Measurements from ENCODE around the gene MMRN1.

MMRN1 gene

DNA sequence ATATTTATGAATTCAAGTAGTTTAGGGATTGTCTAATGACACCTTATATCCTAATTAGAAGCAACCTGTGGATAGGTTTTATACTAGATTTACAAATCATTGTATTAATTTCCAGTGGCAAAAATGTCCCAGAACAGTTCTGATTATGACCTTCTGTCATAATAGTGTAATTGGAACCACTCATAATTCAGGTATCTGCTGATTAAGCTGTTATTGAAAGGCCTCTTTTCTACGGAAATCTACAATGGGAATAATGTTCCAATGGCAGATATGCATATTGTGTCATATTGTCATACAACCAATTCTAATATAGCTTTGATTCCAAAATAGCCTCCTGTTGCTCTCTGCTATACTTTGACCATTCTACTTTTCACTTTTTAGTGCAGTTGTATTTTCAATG lies 19.0 kb downstream of the MMRN1 start:
- DNase-seq (ENCODE audit: low read depth in 2 of 2), result no peak

DNA sequence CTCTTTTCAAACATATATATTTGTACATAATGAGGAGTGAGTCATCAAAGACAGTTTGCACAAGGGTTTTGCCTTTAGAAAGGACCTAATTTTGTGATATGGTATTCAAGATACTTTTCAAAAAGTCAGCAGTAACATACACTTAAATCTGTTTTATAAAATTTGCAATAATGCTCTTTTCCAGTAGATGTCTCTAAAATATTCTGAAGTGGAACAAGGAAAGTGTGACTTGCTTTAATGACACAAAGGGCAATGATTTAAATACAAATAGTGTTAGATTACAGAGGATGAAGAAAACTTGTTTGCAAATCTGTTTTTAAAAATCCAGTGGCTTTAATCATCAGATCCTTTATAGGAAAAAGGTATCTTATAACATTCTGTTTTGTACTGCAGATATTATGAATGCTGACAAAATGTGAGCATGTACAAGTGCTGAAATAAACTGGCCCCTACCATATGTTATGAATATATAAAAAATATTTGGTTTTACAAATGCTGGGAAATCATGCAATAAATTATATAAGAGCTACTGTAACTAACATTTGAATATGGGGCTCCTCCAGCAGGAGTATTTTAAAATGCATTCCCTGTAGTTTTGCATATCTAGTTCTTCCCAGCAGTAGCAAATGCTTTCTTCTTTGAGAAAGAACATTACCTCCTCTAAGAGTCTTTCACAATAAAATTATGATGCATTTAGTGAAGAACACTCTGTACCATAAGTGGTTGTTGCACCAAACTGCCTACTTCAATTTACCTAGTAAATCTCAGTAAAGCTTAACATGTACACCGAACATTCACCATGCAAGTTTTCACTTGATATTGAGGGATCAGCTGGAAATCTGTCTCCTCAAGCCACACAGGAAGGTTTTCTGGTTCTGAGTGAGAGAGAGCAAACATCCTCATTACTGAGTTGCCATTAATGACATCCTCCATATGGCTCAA lies 20.2 kb downstream of the MMRN1 start:
- DNase-seq (ENCODE audit: low read depth in 2 of 2), result no peak

DNA sequence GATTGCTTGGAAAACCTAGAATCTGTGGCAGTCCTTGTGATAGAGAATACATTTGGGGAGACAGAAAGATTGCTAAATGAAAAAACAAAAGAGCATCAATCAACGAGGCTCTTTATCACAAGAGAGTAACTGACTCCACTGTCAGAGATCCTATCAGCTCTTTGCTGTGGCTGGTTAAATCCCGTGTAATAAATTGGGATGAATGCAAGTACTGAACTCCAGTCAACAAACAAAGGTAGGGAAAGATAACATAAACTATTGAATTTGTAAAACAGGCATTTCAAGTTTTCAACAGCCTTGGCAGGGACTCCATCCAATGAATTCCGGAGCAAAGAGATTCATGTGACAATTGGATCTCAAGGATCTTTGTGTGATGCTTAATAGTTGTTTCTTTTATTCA lies 21.3 kb downstream of the MMRN1 start:
- no peak for DNase-seq (ENCODE audit: low read depth in 2 of 2)

DNA sequence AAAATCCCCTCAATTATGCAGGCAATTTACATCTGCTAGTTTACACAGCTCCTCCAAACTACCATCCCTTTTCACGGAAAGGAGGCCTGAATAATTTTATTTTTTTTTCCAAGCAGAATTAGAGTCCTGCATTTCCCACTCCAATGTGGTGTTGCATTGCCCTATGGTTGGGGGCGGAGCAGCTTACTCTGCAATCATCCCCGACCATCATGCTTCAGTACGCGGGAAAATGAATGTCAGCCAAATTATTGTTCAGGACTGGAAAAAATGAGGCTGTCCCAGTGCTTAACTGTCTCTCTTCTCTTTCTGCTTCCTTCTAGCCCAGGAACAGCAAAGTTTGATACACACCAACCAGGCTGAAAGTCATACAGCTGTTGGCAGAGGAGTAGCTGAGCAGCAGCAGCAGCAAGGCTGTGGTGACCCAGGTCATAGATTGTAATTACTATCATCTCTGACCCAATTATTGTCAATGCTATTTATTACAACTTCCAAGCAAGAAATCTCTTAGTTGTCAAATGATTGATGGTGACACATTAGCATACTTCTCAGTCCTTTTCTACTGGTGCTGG lies 28.3 kb downstream of the MMRN1 start:
- DNase-seq (ENCODE audit: low read depth in 2 of 2), result no peak

DNA sequence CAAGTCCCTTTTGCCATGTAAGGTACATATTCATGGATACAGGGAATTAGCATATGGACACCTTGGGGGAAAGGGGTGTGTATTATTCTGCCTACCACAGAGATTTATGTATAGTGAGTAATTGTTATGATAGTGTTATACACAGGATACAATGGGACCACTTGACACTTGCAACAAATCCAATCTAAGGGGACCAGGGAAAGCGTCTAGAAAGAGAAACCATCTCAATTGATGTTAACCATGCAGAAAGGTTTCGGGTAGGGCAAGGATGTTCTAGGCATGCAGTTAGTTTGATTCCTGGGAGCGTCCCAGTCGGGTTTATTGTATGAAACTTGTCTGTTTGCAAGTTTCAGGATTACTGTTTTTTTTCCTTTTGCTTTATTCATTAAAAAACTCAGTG lies 34.2 kb downstream of the MMRN1 start:
- DNase-seq (ENCODE audit: low read depth in 2 of 2), result no peak

DNA sequence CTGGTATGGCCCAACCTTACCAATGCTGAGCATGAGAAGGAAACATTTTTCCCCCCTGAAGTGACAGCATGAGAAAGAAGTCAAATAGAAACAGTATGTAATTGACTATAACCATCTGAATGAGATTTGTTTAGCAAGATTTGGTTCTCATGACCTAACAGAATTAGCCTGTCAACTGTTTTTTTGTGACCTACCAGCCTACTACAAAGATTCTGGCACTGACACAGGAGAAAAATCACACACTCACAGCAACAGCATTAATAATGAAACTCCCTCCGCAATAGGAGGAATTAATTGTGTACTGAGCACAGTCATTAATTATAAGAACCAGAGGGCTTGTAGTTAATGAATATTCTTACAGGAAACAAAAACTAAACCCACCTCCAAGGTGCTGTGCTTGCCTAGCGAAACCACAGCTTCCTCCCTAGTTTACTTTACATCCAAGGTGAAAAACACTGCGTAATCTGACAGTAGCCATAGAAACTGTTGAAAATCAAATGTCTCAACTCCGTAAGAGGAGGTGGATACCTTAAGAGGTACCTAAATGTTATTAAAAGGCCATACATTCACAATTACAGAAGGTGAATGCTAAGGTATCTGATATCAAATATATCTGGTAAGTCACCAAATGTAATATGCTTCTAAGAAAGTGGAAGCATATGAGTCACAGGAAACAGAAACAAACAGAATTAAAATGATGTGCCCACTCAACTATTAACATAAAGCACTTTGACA lies 34.9 kb downstream of the MMRN1 start:
- DNase-seq (ENCODE audit: low read depth in 2 of 2), result no peak

DNA sequence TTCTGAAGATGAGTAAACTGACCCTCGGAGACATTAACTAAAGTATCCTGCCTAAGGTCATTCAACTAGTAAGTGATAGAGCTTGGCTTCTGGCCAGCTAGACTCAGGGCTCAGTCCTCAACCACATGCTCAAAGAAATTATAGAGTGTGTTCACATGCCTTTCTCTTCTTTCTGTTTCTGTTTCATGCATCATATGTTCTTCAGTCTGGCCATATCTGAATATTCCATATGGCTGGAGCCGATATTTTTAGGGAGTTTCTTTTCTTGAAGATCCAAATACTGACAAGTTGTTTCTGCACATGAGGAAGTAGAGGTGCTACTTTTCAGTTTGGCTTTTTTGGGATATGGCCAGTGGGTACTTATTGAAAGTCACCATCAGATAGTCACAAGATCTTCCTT lies 44.9 kb downstream of the MMRN1 start:
- no peak for DNase-seq (ENCODE audit: low read depth in 2 of 2)

DNA sequence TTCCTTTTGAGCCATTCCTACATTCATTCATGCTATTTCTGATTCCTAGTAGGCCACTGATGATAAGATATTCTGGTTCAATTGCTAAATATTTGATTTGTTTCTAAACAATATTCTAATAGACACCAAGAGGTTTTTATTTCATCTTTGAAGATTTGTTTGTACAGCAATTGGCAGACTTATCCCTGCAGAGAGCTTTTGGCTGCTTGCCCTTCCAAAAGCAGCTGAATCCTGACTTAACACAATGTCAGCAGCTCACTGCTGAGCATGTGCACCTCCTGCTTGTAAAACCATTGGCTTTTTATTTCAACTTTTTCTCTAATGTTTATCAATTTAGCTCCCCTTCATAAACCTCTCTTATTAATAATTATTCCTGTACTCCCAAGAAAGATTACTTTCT lies 45.3 kb downstream of the MMRN1 start:
- no peak for DNase-seq (ENCODE audit: low read depth in 2 of 2)

DNA sequence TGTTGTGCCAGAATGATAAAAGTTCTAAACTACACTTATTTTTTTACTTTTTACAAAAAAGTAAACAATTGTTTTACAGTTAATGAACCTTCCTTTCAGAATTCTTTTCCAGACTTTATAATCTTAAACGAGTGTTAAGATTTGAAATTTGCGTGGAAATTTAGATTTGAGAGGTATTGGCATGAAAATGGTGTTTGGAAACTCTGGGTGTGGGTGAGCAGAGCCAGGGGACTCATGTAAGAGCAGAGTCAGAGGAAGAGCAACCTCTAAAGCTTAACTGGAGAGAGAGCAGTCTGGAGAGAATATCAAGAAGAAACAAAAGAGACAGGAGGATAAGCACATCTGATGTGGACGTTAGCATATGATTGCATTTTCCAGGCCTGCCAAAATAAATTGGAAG lies 48.2 kb downstream of the MMRN1 start:
- DNase-seq (ENCODE audit: low read depth in 2 of 2), result no peak

DNA sequence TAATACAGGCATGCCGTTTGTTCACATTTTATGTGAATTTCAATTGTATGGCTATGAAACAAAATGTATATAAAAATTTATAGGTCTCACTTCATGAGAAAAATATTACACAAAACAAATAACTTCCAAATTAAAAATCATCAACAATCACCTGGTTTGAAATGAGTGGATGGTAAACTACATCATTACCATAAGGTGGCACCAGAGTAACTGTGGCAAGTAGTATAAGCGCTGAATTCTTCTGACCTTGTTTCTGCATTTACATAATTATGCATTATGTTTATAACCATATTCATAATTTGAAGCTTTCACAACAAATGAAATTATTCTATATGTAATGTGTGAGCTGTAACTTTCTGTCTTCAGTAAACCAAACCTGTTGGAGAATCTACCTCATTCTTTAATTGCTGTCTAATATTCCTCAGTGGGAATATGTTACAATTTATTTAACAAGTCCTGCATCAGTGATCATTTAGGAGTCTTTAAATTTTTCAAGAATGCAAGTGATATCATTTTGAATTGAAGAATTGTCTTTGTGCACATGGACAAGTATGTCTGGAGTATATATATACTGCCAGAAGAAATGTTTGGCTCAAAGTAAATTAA lies 55.2 kb downstream of the MMRN1 start:
- no peak for DNase-seq (ENCODE audit: low read depth in 2 of 2)

DNA sequence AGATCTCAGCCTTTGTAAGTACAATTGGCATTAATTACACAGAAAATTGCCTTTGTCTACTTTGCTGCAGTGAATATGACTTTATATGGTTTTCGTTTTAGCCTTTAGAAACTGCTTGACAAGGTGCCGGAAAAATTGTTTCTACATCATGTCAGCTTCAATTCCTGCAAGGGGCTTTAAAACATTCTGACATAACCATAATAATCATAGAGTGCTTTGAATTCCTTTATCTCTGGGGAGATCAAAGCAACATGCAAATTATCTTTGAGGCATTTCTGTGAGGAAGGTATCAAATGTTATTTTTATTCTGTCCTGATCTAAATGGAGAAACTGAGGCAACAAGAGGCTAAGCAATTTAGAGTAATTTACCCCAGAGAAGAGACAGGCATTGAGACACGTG lies 57.8 kb downstream of the MMRN1 start:
- DNase-seq (ENCODE audit: low read depth in 2 of 2), result no peak

DNA sequence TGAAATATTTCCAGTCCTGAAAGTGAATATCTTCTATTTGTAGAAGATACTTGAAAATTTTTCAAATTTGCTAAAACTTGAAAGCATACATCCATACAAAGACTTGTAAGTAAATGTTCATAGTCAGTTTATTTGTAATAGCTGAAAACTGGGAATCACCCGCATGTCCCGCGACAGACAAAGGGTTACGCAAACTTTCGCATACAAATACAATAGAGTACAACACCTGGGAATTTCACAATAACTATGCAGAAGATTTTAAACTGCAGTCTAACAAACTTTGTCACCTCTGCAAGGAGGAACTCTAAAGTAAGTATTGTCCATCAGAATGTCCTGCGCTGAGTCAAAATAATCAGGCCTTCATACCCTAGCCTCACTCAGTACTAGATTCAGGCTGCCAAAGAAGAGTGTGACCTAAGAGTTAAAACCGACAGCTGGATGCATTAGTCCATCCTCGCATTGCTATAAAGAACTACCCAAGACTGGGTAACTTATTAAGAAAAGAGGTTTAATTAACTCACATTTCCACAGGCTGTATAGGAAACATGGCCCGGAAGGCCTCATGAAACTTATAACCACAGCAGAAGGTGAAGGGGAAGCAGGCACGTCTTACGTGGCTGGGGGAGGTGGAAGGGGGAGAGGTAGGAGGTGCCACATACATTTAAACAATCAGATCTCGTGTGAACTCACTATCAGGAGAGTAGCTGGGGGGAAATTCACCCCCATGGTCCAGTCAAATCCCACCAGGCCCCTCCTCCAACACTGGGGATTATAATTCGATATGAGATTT lies 60.4 kb downstream of the MMRN1 start:
- no peak for DNase-seq (ENCODE audit: low read depth in 2 of 2)

DNA sequence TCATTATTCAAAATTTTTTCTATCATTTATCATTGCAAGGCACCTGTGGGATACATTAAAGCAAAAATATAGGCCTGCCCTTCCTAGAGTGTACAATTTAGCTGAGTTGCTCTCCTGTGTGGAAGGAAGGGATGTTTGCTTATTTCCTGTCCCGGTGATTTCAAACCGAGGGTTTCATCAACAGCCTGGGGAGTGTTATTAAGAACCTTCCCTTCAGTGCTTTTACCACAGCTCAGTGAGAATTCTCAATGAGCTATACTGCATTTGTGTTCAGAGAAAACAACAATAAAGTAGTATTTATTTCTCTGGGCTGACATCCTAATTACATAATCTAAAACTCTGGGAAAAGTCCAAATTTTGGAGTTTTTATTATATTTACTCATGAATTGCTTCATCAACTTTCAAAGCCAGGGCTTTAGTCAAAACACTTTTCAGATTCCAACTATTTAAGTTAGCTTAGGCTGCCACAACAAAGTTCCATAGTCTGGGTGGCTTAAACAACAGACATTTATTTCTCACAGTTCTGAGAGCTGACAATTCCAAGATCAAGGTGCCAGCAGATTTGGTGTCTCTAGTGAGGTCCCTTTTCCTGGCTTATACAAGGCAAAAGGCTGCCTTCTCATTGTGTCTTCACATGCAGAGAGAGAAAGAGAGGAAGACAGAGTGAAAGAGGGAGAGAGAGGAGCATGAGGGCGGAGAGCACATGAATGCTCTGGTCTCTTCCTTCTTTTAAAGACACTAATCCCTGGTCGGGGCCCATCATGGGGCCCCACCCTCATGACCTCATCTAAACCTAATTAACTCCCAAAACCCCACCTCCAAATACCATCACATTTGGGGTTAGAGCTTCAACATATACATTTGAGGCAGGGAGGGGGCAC lies 62.6 kb downstream of the MMRN1 start:
- DNase-seq (ENCODE audit: low read depth in 2 of 2), result no peak

DNA sequence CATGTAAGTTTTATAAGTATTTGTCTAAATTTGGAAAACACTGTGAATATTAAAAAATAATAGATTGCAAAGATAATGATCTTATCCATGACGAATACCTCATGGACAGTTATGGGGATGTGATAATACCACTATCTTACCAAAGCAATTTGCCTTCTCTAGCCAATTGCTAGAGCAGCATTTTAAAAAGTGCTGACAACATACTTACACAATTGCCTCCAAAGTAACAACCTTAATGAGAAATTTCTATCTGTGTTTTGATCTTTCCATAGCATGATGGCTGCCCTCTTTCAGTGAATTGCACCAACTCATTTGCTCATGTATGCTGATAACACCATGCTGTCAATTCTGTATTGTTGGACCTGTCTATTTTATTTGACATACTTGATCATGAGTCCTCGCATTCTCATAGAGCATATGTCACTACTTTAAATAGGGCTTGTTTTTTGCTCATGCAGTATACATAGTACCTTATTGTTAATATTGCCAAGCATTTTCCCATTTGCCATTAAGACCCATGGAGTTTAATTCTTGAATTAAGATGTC lies 87.2 kb downstream of the MMRN1 start:
- no peak for DNase-seq (ENCODE audit: low read depth in 2 of 2)

DNA sequence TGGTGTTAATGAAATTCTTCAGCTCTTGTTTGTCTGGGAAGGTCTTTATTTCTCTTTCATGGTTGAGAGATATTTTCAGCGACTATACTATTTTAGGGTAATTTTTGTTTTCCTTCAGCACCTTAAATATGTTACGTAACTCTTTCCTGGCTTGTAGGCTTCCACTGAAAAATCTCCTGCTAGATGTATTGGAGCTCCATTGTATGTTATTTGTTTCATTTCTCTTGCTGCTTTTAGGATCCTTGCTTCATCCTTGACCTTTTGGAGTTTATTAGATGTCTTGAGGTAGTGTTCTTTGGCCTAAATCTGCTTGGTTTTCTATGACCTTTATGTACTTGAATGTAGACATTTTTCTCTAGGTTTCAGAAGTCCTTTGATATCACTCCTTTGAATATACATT lies 93.6 kb downstream of the MMRN1 start:
- no peak for DNase-seq (ENCODE audit: low read depth in 2 of 2)

DNA sequence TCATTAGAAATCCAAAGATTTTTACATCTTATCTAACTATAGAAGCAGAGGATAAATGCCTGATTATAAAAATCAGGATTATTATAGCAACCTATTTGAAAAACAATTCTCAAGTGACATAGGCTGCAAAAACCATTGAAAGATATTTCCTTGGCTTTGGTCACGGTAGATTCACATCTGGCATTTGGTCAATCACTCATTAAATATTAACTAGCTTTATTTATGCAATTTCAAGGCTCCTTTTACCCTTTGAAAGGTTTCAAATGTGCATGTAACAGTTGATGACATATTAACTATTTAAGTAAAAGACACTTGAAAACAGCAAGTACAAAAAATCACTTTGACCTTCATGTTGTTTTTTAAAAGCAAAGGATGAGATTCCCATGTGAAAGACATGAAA lies 98.1 kb downstream of the MMRN1 start:
- no peak for DNase-seq (ENCODE audit: low read depth in 2 of 2)

DNA sequence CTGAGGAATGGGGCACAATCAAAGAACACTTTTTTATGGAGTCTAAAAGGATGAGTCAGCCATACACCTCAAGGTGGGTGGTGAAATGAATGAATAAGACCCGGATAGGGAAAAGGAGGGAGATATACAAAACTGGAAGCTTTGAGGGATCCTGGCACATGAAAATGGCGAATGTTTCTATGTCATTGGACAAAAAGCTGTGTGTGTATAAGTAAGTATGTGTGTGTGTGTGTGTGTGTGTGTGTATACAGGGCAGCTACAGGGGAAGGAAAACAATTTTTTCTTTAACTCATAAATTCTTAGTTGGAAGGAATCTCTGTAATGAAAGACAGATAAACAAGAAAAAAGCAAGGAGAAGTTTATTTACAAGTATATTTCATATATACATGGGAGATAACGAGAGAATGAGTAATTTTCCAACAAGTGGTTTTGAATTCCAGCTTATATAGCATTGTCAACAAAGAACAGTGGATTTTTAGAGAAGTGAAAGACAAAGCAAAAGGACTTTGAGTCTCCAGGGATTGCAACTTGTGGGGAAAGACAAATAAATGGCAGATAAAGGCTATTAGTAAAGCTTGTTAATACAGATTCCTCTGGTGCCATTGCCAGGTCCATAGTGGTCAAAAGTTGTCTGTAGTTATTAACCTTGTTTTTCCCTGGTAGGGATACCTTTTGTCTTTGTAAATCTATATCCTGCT lies 99.7 kb downstream of the MMRN1 start:
- DNase-seq (ENCODE audit: low read depth in 2 of 2), result no peak

DNA sequence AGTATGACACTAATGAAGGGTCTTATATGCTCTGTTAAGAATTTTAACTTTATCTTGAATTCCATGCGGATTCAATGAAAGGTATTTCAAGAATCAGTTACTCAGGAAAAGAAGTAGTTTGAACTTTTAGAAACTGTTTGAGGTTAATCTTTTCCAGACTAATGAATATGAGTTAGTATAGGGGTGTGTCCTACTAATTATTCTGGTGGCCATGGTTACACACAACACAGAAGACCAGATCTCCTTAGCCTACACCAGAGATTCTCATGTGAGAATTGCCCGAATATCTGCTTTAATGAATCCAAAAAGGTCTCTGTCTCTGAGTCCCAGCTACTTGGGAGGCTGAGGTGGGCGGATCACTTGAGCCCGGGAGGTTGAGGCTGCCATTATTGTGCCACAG lies 100.4 kb downstream of the MMRN1 start:
- DNase-seq (ENCODE audit: low read depth in 2 of 2), result no peak

DNA sequence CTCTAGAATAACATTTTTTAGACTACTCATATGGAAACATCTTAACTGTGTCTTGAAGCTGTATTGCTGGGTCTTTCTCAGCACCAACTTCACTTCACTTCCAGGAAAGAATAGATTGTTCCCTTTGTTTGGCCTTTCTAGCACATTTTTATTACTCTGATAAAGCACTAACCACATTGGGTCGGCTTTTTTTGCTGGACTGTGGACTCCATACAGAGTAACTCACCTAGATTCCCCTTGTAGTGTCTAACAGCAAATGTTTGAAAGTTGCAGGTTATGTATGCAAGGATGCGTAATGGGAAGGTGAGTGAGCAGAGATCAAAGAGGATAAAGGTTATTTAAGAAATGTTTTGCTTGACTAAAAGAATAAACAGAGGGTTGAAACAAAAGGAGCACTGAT lies 101.2 kb downstream of the MMRN1 start:
- DNase-seq (ENCODE audit: low read depth in 2 of 2), result no peak
